ENCODE data around the gene GDPD5.

Gene GDPD5

DNA sequence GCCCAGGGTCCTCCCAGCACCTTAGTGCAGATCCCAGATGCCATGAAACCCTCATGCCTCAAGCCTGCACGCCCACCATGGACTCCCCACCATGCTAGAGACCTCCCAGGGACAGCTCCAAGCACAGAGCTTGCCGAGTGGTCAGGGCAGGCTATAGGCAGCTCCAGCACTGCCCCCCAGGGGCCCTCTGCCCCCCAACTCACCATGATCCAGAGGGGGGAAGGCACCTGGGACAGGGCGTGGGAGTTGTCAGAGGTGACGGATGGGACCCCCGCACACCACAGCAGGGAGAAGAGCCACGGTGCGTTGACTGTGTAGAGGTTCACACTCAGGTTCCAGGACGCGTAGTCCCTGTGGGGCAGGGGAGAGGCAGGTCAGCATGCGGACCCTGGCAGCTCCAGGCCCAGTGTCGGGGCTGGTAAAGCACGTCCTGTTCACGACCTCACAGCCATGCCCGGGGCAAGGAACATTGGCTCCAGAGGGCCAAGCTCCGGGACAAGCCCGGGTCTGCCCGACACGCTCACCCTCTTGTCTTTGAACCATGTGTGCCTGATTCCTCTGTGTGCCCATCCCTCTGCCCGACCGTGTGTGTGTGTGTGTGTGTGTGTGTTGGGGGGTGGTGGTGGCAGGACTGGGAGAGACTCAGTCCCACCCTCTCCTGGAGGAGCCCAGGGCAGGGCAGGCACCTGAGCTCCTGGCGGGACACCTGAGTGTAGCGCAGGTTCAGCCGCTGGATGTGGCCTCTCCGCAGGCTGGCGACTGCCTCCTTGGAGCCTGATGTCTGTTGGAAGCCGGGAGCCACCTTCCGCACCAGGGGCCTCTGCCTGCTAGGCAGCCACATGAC is 84.6 kb downstream of the GDPD5 start:
- DNase-seq = no peak

DNA sequence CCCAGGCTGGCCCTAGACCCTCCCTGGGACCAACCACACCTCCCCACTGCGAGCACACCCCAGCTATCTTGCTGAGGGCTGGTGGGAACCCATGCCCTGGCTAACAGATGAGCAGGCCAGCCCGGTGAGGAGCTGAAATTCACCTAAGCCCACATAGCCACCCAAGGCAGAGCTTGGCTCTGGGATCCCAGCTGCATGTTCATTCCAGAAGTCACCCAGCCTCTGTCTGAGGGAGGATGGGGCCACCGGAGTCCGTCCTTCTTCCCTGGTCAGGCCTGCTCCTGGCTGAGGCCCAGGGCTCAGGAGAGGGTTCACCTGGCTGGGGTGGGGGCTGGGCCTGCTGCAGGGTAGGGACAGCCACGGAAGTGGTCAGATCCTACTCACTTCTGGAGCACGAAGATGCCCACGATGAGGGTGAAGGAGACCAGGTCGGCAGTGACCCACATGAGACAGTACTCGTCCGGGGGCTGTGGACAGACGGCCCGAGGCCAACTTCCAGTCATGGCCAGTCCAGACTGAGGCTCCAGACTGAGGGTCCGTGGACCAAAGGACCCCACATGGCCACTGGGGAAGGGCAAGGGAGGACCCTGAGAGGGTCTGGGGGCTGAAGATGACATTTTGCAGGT is 86.1 kb downstream of the GDPD5 start:
- DNase-seq = no peak

DNA sequence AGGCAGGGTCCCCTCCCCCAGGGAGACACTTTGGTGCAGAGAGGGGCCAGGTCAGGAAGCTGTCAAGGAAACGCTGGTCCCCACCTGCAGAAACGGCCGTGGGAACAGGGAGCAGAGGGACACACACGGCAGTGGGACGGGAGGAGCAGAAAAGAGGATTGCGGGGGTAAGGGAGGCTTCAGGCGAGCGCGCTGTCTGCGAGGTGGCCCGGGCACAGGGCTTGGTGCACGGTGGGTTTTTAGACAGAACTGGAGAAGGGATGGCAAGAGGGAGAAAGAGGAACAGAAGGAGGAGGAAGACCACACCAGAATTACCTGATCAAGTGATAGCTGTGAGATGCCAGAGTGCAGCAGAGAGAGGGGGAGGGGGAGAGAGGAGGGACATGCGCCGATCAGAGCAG is 86.7 kb downstream of the GDPD5 start:
- DNase-seq = no peak

DNA sequence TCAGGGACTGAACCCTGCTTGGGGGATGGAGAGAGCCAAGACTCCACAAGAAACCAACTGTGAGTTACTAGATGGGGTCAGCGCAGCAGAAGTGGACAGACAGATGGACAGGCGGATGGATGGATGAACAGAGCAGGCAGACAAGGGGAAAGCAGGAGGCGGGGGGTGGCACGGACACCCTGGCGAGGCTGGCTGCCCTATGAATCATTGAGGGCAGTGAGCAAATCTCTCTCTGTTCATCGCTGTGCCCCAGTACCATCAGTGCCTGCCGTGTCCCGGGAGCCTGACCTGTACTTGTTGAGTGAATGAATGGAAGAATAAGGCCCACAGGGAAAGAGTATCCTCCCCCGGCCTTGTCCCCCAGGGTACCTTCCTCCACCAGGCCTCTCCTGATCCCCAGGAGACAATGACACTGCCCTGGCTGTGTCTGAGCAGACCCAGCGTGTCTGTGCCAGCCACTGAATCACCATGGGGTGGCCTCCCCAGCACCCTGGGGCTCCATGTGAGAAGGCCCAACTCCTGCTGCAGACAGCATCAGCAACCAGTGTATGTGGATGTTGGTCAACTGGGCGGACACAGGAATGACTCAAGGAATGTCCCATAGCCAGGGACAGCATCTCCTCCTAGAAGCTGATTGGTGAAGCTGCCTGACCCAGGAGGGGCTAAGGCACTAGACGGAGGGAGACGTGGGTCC is 87.6 kb downstream of the GDPD5 start:
- DNase-seq = no peak

DNA sequence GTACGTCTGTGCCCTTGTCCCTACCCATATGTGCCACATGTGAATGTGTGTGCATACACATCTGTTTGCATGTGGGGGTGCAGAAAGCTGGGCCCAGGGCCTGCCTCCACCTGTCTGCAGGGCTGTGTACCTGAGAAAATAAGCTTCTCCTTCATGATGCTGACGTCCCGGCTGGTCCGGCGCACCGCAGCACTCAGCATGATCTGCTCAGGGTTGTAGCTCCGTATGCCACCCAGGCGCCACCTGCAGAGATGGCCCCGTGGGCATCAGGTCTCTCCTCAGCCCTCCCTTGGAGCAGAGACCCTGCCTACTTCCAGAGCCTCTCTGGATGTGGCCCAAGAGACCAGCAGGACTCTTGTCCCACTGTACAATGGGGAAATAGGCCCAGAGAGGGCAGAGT is 88.9 kb downstream of the GDPD5 start:
- no peak for DNase-seq

DNA sequence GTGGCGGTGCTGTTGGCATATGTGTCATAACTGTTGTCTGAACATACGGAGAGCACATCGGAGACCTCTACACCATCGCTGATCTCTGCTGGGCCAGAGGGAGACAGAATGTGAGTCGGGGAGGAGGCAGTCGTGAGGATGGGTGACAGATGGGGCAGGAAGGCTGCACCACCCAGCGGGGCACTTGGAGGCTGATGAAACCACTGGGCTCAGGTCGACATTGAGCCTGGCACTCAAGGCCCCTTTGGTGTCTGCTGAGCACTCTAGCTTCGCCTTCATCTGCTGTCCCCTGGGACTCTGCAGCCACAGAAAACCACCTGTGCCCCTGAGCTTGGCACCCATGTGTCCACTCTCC is 90.2 kb downstream of the GDPD5 start:
- DNase-seq = no peak

DNA sequence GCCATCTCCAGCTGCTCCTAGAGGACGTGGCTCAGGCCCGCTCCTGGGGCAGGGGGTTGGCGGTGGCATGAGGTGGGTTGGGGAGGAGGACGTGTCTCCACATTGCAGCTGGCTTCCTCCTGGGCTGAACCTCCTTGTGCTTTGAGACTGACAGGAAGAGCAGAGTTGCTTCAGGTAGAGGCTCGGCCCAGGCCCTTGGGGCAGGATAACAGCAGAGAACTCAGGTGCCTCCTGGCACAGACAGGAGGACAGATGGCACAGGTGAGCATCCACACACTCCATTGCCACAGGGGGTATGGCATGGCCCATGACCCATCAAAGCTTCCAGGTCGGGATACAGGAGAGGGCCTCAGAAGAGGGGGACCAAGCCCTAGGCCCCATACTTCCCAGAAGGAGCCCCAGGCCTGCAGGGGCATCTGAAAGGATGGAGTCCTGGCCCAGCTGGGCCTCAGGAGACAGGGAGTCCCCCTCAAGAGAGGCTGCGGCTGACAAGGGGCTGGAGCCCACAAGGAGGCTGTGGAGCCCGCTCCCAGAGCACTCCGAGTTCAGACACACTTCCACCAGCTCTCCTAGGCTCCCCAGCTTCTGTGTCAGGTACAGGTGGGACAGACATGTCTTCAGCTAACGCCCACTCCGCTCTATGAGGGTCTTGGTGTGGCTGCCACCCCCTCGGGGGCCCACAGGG is 90.7 kb downstream of the GDPD5 start:
- no peak for DNase-seq

DNA sequence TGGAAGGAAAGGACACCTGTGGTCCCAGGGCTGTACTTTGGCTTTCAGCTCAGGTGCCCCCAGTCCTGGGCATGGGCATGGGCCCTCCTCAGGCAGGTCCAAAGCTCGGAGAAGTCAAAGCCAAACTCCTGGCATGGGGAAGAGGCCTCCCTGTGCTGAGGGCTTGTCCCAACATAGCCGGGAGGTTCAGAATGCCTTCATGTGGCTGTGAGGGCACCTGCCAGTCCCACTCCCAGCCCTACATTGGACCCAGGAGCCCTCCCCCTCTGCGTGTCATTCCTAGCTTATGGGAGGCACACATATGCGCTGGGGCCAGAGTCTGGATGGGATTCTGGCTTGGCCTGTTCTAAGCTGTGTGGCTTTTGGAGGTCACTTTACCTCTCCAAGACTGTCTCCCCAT is 91.7 kb downstream of the GDPD5 start:
- DNase-seq = no peak

DNA sequence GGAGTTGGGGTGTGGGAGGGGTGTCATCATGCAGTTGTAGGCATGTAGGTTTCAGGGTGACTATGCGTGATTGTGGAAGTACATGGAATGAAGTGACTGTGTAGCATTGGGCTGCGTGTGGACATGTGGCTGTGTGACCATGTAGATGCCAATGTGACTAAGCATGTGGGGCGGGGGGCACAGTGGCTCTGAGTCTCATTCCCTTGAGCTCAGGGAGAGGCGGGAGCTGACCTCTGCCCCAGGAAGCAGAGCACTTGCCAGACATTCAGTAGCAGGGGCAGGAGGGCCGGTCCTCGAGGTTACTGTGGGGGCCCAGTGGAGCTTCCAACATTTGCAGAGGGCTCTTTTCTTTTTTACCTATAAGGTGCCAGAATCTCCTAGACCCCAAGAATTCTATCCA is 92.3 kb downstream of the GDPD5 start:
- DNase-seq = no peak

DNA sequence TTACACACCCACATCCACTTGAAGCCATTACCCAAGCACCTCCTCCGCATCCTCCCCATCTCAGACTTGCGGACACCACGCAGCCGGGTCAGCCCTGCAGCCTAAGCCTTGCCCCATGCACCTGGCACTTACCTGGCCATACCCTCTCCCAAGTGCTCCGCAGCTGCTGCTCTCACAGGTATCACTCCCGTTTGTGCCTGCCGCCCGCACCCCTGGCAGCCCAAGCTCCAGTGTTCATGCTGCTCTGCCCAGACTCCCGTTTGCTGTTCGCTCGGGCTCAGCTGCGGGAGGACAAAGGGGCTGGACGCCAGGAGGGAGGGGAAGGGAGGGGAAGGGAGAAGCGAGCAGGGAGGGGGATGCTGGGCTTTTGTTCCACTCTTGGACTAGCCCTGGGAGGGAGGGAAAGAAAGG is 92.8 kb downstream of the GDPD5 start, which contains the start of gene KLHL35:
Gene KLHL35, minus strand, starts transcription at position 293 of the 411 bp plus-strand sequence. CDS start 2,574 bp downstream, outside the sequence.
- DNase-seq = no peak

DNA sequence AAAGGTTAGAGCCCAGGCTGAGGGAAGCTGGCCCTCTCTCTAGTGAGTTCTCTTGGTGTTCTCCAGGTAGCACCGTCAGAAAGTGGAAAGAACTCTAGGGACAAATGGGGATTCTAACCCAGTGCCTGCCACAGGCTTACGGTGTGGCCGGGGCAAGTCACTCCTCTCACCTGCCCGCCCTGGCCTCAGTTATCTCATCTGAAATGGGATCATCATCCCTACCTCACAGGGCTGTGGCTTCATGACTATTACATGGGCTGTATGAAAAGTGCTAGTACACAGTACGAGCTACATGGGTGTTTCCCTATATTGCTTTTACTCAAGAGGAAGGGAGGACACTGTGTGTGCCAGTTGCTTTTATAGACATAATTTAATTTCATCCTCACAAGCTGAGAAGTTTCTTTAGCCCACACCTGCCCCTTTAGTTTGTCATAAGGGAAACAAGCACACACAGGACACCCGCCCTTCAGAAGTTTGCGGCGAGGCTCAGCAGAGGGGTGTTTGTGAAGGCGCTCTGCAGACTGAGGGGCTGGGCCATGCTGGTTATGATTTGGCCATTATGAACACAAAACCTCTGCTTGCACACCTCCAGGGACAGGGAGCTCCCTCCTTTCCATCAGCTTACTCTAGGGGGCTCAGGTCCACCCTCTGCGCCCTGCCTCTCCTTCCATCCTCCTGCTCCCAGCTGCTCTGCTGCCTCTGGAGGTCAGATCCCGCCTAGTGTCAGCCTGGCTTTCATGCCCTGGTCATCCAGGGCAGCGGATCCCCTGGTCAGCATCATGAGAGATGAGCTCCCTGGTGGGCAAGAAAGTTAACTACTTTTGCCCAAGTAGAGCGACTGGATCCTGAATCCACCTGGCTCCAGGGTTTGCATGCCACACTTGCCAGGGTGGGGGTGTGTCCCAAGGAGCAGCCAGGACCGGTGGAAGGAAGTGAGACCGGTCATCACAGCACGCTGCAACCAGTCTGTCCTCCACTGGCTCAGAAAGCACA is 93.9 kb downstream of the GDPD5 start:
- DNase-seq = no peak

DNA sequence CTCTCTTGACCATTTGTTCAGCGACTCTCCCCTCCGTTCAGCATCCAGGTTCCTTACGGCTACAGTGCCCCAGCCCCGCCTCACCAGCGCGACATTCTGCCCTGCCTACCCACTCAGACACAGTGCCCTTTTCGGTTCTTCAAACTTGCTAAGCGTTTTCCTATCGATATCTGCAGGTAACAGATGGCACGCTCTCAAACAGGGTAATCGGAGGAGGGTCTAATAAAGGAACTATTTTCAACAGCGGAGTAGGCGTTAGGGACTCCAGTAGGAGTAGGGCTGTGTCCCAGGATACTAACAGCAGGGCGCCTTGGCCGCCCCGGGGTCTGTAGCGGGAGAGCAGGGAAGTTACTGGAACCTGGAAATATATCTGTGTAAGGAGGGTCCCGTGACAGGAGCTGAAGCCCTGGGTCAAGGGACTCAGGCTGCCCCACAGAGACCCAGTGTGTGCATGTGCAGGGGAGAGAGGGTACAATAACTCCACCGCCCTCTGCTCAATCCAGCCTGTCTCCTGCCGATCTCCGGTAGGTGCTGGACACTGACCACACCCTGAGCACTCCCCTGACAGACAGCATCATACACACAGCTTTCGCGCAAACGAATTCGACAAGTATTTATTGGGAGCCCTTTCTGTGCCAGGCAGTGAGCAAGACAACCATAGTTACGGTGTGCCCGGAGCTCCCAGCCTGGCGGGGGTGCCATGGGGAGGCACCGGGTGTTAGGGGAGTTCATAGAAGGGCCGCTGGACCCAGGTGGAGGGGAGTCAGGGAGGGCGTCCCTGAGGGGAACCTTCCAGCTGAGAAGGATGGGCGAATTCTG is 94.8 kb downstream of the GDPD5 start:
- DNase-seq = no peak

DNA sequence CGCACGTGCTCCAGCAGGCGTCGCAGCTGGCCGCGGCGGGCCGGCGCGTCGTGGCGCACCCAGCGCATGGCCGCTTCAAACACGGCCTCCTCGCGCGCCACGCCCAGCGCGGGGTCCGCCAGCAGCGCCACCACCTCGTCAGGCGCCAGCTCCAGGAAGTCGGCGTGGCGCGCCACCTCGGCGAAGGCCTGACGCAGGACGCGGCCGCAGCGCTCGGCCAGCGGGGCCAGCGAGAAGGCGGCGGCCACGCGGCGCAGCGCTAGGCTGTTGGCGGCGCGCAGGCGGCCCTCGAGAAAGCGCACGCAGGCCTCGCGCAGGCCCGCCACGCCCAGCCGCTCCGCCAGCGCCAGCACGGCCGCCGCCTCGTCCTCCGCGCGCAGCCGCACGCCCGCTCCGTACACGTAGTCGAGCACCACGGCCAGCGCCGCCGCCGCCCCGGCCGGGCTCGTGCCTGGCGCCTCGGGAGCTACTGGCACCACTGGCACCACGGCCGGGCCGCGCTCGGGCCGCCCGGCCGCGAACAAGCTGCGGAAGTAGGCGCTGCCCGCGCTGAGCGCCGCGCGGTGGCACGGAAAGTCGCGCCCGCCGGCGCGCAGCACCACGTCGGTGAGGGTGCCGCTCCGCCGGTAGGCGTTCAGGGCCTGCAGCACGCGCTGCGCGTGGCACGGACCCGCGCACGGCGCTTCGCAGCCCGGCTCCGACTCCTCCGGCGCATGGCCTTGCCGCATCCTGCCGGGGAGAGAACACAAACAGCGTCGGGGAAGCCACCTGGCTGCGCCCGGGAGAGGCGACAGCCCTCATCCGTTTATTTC is 95.6 kb downstream of the GDPD5 start:
- peak; percentile 69 for DNase-seq

DNA sequence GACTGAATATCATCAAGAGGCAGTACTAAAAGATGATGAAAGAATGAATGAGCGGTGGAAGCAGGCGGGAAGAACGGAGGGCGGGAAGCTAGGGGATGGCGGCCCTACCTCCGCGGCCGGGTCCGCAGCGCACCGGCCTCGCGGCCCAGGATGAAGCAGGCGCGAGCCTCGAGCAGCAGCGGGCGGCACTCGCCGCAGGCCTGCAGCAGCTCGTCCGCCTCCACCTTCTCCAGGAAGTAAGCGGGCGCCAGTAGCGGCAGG is 96.2 kb downstream of the GDPD5 start:
- DNase-seq = no peak

DNA sequence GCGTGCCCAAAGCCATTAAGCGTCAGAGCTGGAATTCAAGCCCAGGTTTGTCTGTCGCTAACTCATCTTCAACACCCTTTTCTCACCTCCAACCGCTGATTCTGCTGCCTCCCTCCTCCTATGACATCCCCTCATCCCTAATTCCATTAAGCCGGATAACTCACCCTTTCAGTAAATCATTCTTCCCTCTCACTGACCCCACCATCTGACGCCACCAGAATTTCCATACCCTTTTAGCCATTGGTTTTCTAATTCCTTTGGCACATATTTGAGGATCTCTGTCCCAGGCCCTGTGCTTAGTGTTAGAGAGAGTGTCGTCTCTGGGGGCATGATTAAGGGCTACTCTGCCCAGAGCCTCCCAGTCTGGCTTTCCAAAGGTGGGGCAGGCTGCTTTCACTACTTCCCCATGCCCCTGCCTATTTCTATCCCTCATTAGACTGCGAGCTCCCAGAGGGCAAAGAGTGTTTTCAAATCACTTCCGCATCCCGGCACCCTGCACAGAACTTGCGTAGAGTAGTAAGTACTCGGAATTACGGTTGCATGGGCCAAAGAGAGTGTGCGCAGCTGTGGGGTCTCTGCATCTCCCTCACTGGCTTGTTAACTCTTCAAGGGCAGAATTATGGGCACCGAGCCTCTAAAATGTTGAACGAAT is 96.6 kb downstream of the GDPD5 start:
- no peak for DNase-seq

DNA sequence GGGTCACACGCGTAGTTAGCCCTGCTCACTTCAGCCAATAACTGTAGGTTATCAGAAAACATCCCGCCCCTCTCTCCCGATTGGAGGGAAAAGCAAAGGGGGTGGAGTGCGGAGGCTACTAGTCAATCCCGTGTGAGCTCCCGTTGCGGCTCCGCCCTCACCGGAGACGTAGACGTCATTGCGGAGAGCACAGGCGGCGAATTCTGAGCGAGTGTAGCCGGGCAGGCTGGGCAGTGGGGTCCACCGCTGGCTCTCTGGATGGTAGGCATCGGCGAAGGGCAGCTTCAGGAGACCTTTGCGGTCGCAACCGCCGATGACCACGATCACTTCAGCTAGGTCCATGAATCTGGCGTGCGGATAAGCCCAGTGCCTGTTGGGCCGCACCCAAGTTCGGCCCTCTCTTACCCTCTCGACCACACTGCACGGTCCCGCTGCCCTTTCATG is 97.4 kb downstream of the GDPD5 start:
- peak; percentile 81 for DNase-seq

DNA sequence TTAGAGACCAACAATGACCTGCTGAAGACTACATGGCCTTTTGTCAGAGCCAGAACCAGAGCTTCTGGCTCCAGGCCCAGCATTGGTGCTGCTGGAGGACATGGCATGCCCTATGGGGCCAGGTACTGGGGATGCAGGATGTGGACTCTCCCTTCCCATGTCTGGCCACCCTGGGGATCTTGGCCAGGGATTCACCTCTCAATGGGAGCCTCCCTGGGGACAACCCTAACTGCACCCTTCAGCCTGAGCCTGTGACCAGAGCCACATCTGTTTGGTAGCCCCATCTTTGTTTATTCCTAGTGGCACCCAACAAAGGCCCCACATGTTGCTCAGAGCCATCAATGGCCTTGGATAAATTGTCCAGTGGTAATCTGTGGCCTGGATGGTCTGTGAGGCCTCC is 98.6 kb downstream of the GDPD5 start:
- DNase-seq = no peak

DNA sequence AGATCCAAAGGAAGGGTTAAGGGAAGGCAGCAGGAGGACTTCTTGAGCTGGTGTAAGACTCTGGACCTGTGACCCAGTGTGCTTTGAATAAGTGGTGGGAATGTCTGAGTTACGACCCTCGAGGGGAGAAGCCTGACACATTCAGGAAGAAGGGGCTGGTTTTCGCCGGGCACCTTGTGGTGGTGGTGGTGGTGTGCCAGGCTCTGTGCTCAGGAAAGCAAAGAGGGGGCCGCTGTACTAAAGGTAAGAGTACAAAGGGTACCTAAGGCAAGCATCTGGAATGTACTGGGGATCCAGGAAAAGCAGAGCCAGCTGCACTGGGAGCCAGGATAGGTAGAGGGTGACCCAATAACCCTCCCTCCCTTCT is 99.0 kb downstream of the GDPD5 start:
- DNase-seq = no peak

DNA sequence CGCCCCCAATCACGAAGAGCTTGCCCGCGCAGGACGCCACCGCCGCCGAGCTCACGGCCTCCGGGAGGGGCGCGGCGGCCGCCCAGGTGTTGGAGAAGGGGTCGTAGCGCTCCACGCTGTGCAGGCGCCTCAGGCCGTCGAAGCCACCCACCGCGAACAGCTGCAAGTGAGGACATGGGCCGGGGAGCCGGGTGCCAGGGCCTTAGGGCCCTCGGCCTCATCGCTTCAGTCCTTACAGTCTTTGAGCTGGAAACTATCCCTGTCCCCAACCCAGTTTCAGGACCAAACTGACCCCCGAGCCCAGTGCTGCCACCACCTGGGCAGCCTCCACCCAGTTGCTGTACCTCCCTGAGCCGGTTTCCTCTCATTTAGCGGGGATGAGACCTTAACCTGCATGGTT is 100.3 kb downstream of the GDPD5 start:
- no peak for DNase-seq

DNA sequence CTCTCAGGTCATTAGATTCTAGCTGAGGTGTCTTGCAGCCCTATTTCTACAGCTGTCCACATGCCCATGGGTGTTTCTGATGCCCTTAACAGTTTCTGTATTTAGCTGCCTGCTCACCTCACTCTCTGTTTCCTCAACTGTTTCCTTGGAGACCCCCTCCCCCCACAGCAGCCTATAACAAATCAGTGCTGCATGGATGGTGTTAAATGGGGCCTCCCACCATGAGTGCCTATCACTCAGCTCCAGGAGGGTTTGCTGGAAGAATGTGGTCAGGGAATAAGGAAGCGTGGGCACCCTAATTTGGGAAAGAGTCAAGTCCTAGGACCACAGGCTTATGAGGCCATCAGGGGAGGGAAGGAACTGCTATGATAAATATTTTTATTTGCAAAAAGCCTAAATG is 101.3 kb downstream of the GDPD5 start:
- DNase-seq = no peak
